GM12892 (cell line): Measurements from ENCODE around the gene GCDH.

Experiments used
- DNase-seq: peaks from one replicate; pipeline ENCODE4 v3.0.0; 2011; ENCODE audit not compliant: insufficient read length
- FAIRE-seq: peaks from 2 replicates; lab custom pipeline; 2011; peaks lifted over from hg19 to GRCh38; lab: Jason Lieb, UNC
- POLR2A ChIP-seq: IDR thresholded peaks from 2 replicates; pipeline ENCODE4 v1.6.1; 2011; ENCODE audit warnings: low read depth, low read length, control low read depth
- POLR2AphosphoS5 ChIP-seq: IDR thresholded peaks from 2 replicates; pipeline ENCODE4 v1.6.1; 2011; ENCODE audit warnings: low read depth, low read length, control low read depth
- TAF1 ChIP-seq: IDR thresholded peaks from 2 replicates; pipeline ENCODE4 v1.6.1; 2011; ENCODE audit warnings: low read depth, mild to moderate bottlenecking, control low read depth, low read length, borderline replicate concordance

The GCDH gene

GRCh38 chr19:12873891-12874745 lies 16.8 kb upstream of the GCDH start:
- DNase-seq (no peak), FAIRE-seq (no peak)
- TF ChIP-seq POLR2A = no peak
- TF ChIP-seq POLR2AphosphoS5 = no peak
- TF ChIP-seq TAF1 = no peak

GRCh38 chr19:12875086-12875485 lies 15.9 kb upstream of the GCDH start:
- TF ChIP-seq POLR2AphosphoS5 (no peak), POLR2A (no peak), TAF1 (no peak)
- FAIRE-seq = no peak
- no peak for DNase-seq

- TF ChIP-seq POLR2A = no peak
- TF ChIP-seq TAF1 = no peak
- TF ChIP-seq POLR2AphosphoS5 = no peak
- FAIRE-seq = no peak
- DNase-seq = no peak
Observed at GRCh38 chr19:12880551-12881171, 10.3 kb upstream of the GCDH start.

- peak; percentile 58; the same call in 1 of the 2 replicates for TF ChIP-seq POLR2AphosphoS5
- peak; percentile 78 for TF ChIP-seq POLR2A
- no peak for TF ChIP-seq TAF1
- FAIRE-seq = peak; percentile 98
- peak; percentile 99 for DNase-seq
Observed at GRCh38 chr19:12881172-12881808, 9.7 kb upstream of the GCDH start, which contains the start of gene DNASE2. Gene DNASE2 (minus strand): TSS chr19:12881449. CDS start chr19:12881375, 74 bp downstream.

GRCh38 chr19:12882589-12882988 lies 8.4 kb upstream of the GCDH start:
- DNase-seq (no peak), FAIRE-seq (no peak)
- TF ChIP-seq POLR2AphosphoS5 (no peak), POLR2A (no peak), TAF1 (no peak)

GRCh38 chr19:12884202-12884601 lies 6.8 kb upstream of the GCDH start:
- DNase-seq (no peak), FAIRE-seq (no peak)
- TF ChIP-seq POLR2A (no peak), POLR2AphosphoS5 (no peak), TAF1 (no peak)

GRCh38 chr19:12884627-12884925 lies 6.4 kb upstream of the GCDH start:
- DNase-seq (no peak), FAIRE-seq (no peak)
- no peak for TF ChIP-seq POLR2AphosphoS5
- no peak for TF ChIP-seq POLR2A
- TF ChIP-seq TAF1 = no peak

- FAIRE-seq = peak; percentile 81
- no peak for TF ChIP-seq POLR2A
- TF ChIP-seq TAF1 = no peak
- TF ChIP-seq POLR2AphosphoS5 = no peak
- peak; percentile 80 for DNase-seq
Observed at GRCh38 chr19:12884926-12885748, 5.8 kb upstream of the GCDH start.

- DNase-seq = no peak
- no peak for FAIRE-seq
- TF ChIP-seq POLR2A (no peak), POLR2AphosphoS5 (no peak), TAF1 (no peak)
Observed at GRCh38 chr19:12885749-12886650, 5.0 kb upstream of the GCDH start.

GRCh38 chr19:12886651-12886968 lies 4.3 kb upstream of the GCDH start:
- no peak for TF ChIP-seq POLR2A
- TF ChIP-seq POLR2AphosphoS5 = no peak
- no peak for TF ChIP-seq TAF1
- no peak for DNase-seq

More at GRCh38 chr19:12886651-12886968, 4.3 kb upstream of the GCDH start:
- no peak for FAIRE-seq
